Measurements from ENCODE around the gene NEURL1B.
"Not testable (repeated sequence)": the region's sequence is repeated elsewhere in the genome, so short reads cannot be mapped to it uniquely, and the experiment has no call there.

The NEURL1B gene

DNA sequence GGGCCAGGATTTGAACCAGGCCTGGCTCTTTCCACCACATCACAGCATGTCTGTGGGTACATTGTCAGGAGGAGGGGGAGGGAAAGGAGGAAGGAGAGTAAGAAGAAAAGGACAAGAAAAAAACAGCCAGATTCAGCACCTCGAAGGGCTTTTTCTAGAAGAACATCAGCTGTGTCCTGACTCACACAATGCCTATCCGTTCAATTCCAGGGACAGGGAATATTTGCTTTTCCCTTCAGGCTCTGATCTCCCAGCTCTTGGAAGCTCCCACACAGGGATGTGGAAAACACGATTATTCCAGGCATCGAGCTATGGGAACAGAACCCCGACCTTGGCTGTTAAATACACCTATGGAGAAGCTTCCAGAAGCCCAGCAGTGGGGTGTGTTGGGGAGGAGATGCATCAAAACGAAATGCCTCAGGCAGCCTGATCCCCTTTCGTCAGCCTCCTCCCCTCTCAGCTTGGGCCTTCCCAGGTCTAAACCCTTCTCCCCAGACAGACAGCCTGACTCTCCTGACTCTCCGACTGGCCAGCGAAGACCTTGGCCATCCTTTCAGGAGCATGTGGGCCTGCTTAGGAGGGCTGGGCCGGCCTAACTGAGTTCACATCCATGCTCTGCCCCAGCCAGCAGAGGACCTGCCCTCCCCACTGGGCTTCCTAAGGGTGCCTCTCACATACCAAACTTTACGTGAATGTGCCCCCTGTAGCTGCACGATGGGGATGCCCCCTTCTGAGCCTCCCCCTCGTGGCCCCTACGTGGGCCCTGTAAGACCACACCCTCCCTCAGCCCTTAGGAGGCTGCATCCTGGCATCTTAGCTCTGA is 54.4 kb downstream of the NEURL1B start:
- DNase-seq (ENCODE audit: low read depth in 2 of 2), result no peak

DNA sequence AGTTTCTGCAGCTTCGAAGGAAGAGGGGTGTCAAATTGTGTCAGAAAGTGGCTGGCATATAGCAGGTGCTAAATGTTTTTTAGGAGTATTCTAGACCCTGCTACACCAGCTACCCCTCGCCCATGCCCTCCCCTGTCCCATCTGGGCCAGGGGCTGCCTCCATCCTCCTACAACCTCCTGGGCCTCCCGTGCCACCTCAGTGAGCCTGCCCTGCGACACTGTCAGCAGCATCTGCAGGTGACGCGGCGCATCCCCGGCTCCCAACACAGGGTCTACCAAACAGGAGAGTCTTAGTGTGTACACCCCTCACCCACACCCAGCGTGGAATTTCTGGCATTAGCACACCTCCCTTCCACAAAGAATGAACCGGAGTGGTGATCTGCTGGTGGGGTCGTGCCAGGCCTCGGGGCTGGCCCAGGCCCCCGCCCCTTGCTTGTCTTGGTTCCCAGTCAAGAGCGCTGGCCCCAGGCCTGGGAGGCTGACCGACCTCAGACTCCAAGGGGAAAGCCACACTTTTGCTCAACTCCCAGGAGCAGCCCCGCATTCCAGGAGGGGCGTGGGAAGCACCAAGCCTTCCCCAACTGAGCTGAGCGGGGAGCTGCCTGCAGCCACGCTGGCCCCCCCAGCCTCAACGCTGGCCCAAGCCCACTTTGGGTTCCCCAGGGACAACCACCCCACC is 55.2 kb downstream of the NEURL1B start:
- no peak for DNase-seq (ENCODE audit: low read depth in 2 of 2)

DNA sequence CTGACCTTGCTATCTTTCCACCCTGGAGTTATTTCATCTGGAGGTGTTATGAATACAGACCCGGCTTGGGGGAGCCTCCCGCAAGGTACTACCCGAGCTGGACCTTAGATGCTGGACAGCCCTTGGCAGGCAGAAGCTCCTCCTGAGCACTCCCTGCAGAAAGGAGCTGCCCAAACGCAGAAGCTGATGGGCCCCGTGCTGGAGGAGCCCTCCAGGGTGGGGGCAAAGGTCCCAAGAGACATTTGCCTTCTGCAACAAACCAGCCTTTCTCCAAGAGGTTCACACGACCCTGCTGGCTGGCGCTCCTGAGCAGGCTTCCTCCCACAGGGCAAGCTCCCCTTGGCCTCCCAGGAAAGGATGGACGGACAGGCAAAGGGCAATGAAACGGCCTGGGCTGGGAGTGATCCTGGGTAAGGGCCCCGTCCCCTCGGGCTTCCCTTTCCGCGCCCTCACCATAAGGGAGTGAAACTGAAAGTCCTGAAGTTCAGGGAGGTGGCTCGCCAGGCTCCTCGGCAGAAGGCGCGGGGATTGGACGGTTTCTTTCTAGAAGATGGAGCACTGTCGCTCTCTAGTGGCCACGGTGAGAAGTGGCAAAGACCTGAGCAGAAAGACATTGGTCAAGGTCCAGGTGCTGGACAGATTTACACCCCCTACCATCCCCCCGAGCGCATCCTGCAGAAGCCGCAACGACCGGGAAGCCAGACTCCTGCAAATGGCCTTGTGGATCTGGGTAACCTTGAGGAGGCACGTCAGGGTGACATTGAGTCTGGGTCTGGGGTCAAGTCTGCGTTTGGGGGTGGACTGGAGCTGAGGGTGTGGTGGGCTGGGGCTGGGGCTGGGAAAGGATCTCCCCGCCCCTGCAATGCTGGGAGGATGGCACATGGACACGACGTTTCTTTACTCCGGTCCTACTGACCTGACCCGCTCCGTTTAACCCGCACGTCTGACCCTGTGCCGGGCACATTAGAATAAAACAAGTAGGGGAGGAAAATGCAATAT is 56.4 kb downstream of the NEURL1B start:
- peak; percentile 67 to 79 for DNase-seq (ENCODE audit: low read depth in 2 of 2)

DNA sequence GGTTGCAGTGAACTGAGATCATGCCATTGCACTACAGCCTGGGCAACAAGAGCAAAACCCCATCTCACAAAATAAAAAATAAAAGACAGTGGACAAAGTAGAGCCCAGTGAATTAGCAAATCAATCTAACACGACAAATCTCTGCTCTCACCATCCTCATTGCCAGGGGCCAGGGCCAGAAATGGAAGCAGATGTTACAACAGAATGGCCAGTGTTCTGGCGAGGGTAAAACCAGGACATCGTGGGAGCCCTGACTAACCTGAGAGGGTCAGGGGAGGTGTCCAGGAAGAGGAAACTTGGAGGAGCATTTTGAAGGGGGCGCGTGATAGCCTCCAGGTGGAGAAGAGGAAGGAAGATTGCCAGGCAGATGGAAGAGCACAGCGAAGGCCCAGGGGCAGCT is 58.4 kb downstream of the NEURL1B start:
- no peak for DNase-seq (ENCODE audit: low read depth in 2 of 2)

DNA sequence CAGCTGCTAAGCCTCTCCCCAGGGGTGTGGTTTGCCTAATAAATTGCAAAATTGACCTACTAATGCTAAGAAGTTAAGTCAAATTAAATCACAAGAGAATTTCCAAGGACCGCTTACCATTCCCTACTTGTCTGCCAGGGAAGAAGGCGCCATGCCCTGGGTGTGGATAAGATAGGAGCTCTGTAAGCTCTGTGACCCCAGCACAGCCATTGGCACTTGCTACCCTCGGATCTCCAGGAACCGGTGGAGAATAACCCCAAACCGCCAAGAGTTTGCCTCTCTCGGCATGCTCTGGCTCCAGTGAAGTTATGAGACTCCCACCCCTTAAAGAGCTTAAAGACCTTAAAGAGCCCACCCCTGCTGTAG is 58.9 kb downstream of the NEURL1B start:
- no peak for DNase-seq (ENCODE audit: low read depth in 2 of 2)

DNA sequence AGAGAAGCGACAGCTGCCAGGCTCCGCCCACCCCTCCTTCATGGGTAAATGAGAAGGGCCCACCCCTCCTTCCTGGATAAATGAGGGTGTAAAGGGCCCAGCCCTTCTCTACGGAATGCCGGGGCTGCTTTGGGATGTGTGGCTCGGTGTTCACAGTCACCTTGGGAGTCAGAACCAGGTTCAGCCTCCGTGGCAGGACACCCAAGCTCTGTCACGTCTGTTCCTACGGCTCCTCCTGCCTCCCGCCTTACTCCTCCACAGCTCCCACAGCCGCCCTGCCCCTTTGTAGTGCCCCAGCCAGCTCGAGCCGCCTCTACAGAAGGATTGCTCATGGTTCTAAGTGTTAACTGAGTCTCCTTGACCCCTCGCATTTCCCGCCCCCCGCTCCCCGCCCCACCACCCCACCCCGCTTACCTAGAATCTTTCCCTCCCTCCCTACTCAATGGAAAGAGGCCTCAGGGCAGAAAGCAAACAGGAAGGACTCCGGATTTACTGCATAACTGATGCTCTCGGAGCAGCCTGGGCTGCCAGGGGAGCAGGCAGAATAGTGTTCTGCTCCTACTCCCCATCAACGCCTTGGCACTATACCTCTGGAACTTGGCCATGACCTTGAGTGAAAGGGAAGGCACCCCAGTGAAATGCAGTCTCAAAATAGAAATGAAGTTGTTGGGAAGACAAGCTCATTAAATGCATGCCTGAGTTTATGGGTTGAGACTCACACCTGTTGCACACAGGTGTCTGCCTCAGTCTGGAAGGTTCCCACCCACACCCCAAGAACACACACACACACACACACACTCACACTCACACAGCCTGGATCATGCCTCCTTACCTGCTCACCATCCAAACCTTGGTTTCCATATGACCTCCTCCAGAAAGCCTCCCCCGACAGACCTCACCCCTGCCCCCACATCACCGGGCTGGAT is 59.6 kb downstream of the NEURL1B start:
- DNase-seq (ENCODE audit: low read depth in 2 of 2), result no peak

DNA sequence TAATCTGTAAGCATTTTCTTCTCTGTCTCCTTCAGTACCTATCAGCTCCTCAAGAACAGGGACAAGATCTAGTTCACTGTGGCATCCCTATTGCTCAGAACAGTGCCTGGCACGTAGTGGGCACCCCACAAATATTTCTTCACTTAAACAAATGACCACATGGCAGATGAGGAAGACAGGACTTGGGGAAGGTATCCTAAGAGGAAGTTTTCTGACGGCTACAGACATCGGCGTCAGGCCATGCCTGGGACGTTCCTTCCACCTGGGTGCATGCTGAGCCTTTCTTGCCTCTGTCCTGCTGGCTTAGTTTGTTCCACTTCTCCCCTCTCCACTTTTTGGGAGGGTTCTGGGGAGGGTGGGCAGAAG is 60.2 kb downstream of the NEURL1B start:
- no peak for DNase-seq (ENCODE audit: low read depth in 2 of 2)

DNA sequence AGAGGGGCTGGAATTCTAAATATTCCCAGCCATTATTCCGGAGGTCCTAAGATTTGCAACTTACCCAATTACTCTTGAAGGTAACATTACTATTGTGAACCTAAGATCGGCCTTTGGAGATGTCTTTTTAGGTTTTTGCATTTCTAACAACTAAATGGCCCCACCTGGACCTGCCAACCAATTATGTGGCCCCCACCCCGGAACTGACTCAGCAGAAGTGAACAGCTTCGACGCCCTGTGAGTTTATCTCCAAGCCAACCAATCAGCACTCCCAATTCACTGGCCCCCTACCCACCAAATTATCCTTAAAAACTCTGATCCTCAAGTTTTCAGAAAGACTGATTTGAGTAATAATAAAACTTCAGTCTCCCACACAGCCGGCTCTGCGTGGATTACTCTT is 62.9 kb downstream of the NEURL1B start:
- no peak for DNase-seq (ENCODE audit: low read depth in 2 of 2)

DNA sequence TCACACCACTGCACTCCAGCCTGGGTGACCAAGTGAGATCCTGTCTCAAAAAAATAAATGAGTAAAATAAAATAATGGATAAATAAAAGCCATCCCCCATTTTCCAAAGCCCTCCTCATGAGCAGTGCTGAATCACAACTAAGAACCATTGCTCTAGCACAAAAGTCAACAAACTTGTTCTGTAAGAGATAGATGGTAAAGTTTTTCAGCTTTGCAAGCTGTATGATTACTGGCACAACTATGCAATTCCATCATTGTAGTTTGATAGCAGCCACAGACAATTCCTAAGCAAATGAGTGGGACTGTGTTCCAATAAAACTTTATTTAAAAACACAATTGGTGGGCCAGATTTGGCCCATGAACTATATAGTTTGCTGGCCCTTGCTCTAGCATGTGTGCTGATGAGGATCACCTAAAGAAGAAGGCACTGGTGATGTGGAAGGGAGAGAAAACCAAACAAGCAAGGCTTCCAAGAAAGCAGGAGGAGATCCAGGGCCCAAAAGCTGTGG is 64.6 kb downstream of the NEURL1B start:
- no peak for DNase-seq (ENCODE audit: low read depth in 2 of 2)

DNA sequence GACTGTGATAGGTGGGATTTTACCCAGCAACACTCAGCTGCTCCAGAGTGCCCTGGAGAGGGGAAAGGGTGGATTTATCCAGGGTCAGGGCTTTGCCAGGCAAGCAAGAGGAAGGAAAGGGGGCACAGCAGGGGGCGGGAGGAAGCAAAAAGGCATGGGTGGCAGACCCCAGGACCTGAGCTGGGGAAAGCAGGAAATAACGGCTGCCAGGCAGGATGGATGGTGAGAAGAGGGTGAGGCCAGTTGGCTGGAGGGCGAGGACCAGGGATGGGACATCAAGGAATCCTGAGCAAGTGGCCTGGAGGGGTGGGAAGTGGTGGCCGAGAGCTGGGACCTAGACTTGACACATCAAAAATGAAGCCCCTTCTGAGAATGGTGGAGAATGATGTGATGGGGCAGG is 65.7 kb downstream of the NEURL1B start:
- no peak for DNase-seq (ENCODE audit: low read depth in 2 of 2)

DNA sequence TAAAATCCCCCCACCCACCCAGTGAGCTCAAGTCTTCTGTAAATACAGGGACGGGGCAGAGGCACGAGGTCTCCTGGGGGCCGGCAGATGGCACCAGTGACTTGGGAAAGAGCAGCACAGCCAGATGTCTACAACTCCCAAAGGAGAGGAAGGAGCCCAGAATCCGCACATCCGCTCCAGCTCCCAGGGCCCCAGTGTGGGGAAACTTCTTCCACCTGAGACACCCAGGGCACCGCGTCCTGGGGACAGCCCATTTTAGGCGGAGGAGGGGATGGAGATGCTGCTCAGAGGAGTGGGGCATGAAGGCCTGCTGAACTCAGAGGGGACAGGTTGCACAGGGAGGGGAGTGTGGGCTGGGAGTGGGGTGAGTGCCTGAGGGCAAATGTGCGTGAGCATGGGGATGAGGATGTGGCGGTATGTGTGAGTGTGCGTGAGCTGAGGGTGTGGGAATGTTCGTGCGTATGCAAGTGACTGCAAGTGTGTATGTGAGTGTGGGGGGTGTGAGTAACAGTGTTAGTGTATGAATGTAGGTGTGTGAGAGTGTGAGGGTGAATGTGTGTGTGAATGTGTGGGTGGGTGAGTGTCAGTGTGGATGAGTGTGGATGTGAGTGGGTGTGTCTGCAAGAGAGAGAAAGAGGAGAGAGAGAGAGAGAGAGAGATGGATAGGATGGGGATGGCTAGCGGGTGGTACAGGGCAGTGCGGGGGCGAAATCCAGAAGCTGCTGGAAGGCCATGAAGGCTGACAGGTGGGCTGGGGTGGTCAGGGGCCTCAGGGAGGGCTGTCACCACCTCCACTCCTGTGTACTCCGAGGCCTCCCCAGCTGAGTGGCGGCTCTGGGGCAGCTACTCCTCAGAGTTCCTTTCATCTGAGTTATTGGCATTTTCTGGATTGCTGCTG is 66.5 kb downstream of the NEURL1B start:
- DNase-seq (ENCODE audit: low read depth in 2 of 2), result no peak

DNA sequence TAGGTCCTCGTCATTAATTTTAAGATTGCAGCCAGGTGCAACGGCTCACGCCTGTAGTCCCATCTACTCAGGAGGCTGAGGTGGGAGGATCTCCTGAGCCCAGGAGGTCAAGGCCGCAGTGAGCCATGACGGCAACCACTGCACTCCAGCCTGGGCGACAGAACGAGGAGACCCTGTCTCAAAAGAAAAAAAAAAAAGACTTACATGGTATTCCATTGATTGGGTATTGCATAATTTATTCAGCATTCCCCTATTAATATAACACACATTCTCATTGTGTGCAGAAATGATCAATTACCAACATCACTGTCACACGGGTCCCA is 67.1 kb downstream of the NEURL1B start:
- no peak for DNase-seq (ENCODE audit: low read depth in 2 of 2)

DNA sequence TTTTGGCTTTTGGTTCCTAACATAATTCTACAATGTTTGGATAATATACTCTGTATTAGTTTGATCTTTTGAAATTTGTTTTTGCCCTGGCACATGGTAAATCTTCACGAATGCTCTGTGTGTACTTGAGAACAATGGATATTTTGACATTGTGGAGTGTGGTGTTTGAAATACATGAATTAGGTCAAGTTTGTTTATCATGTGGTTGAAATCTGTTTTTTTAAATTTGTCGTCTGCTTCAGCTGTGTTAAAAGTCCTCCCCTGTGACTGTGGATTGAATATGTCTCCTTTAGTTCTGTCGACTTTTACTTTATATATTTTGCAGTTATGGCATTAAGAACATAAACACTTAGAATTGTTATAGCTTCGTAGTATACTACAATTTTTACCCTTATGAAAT is 69.6 kb downstream of the NEURL1B start:
- DNase-seq (ENCODE audit: low read depth in 2 of 2), result no peak

DNA sequence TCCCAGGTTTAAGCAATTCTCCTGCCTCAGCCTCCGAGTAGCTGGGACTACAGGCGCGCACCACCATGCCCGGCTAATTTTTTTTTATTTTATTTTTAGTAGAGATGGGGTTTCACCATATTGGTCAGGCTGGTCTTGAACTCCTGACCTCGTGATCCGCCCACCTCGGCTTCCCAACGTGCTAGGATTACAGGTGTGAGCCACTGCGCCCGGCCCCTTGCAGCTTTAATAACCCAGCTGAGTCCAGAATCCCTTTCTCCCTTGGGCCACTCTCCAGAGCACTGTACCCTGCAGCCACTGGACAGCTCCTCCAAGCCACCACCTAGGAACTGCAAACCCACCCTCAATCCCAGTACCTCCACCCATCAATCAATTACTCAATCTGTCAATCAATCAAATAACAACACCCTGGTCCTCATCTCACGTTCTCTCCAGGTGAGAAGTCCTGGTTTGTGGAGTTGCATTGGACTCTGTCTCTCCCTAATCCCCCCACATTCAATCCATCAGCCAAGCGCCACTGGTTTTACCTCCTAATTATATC is 70.3 kb downstream of the NEURL1B start:
- not testable (repeated sequence) for DNase-seq (ENCODE audit: low read depth in 2 of 2)

DNA sequence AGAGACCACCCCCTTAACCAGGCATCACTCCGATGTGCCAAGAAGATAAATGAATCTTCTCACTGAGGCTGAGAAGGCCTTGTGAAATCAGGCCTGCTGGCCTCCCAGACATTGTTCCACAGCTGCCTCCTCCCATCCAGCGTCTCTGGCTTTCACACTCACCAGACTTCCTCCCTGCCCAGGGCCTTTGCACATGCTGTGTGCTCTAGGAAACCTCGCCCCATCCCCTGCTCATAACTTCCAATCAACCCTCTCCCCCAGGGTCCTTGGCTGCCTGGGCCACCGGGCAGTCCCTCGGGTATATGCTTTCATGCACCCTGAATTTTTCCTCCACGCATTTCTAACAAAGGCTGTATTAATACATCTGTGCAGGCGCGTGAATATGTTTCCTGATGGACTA is 71.5 kb downstream of the NEURL1B start:
- DNase-seq (ENCODE audit: low read depth in 2 of 2), result no peak

DNA sequence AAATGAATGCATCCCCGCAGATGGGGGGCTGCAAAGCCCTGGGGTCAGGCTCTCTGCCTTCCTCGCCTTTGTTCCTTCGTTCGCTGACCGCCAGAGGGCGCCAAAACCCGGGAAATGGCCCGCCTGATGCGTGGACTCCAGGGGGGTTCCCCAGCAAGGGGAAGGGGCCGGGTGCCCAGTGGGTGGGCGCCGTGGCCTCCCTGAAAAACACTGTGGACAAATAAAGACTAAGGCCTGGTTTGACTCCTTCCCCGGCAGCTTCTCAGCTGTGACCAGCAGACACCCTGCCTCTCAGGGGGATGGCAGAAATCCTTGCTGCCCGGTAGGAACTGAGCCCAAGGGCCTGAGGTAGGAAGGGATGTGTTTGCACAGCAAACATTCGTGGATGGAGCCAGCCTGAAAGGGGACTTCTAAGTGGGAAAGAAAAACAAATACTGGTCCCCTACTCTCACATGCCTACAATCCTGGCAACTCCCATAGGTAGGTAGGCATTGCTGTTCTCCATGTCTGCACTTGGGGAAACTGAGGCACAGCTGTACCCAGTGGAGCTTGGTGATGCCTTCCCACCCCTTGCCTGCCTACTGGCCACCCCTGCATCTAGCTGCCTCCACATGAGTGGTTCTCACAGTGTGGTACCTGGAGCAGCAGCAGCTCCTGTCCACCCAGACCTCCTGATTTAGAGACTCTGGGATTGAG is 72.2 kb downstream of the NEURL1B start:
- peak; percentile 59 to 63 for DNase-seq (ENCODE audit: low read depth in 2 of 2)

DNA sequence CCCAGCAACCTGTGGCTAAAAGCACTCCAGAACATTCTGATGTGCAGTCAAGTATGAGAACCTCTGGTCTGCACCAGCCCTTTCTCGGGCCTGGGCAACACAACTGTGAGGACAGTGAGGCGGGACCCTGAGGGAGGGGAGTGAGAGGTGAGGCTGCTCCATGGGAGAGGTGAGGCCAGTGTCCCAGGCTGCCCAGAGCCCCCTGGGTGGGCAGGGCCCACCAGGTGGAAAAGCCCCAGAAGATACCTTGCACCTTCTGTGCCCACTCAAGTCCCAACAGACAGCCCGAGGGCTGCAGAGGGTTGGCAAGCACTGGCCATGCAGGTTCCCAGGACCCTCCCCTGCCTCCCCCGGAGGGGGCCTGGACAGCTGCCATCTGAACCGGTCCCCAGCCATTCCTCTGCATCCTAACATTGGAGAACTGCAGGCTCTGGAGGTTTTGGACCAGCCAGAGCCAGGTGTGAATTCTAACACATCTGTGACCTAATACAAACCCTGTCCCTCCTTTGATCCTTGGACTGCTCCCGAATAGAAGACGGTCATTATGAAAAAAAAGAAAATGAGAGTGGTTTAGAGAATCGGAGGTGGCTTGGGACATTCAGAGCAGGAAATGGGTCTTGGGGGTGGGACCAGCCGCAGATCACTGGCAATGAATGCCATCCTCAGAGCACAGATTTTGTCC is 72.9 kb downstream of the NEURL1B start:
- no peak for DNase-seq (ENCODE audit: low read depth in 2 of 2)

Measured in activated CD4-positive, alpha-beta T cell treated with anti-CD3 and anti-CD28 coated beads for 24 hours (primary cell).